Measurements from ENCODE around the gene ATG13. TPM values are rescaled to one million over a fixed set of nuclear protein-coding genes. Genes with fewer than 3 reads are reported as not detected.
A peak's percentile ranks its signal among the peaks of the same experiment; 100 is the strongest.
"Not testable (repeated sequence)": the region's sequence is repeated elsewhere in the genome, so short reads cannot be mapped to it uniquely, and the experiment has no call there.

The ATG13 gene
- total RNA-seq, 1 donor: 49.7 TPM

GRCh38 chr11:46698597-46698996 lies 81.2 kb downstream of the ATG13 start:
- no peak overlapping the region for H3K4me3 ChIP-seq (ENCODE audit: low read depth, low read length)
- no peak for DNase-seq (ENCODE audit: low read depth)
- TF ChIP-seq CTCF (IDR thresholded peaks at IDR 0.05; ENCODE audit: insufficient read depth, low read depth, low read length): no peak

- H3K4me3 ChIP-seq (ENCODE audit: low read depth, low read length): peak within 1 kb of the TSS; percentile 99
- DNase-seq (ENCODE audit: low read depth): peak; percentile 99
- no peak for TF ChIP-seq CTCF (IDR thresholded peaks at IDR 0.05; ENCODE audit: insufficient read depth, low read depth, low read length)
These were observed 83.1 kb downstream of the ATG13 start, which contains the start of the genes ARHGAP1 and ZNF408 for GRCh38 chr11:46700241-46701077. Gene ARHGAP1 (minus strand): TSS chr11:46700619. CDS start chr11:46696107, 4,512 bp downstream. Gene ZNF408 (plus strand): TSS chr11:46701031. CDS start chr11:46701048, 17 bp downstream.

GRCh38 chr11:46701078-46701654 lies 83.8 kb downstream of the ATG13 start:
- no peak for DNase-seq (ENCODE audit: low read depth)
- H3K4me3 ChIP-seq (ENCODE audit: low read depth, low read length): peak overlapping the region; percentile 99
- no peak for TF ChIP-seq CTCF (IDR thresholded peaks at IDR 0.05; ENCODE audit: insufficient read depth, low read depth, low read length)

GRCh38 chr11:46705070-46705688 lies 87.8 kb downstream of the ATG13 start:
- no peak for TF ChIP-seq CTCF (IDR thresholded peaks at IDR 0.05; ENCODE audit: insufficient read depth, low read depth, low read length)
- no peak for DNase-seq (ENCODE audit: low read depth)
- no peak overlapping the region for H3K4me3 ChIP-seq (ENCODE audit: low read depth, low read length)

GRCh38 chr11:46706886-46707285 lies 89.5 kb downstream of the ATG13 start:
- no peak for TF ChIP-seq CTCF (IDR thresholded peaks at IDR 0.05; ENCODE audit: insufficient read depth, low read depth, low read length)
- H3K4me3 ChIP-seq (ENCODE audit: low read depth, low read length): no peak overlapping the region
- no peak for DNase-seq (ENCODE audit: low read depth)

- not testable (repeated sequence) for H3K4me3 ChIP-seq (ENCODE audit: low read depth, low read length); DNase-seq (ENCODE audit: low read depth)
These were observed 92.0 kb downstream of the ATG13 start for GRCh38 chr11:46709351-46709750.

- peak; percentile 94 for DNase-seq (ENCODE audit: low read depth)
- no peak for TF ChIP-seq CTCF (IDR thresholded peaks at IDR 0.05; ENCODE audit: insufficient read depth, low read depth, low read length)
- H3K4me3 ChIP-seq (ENCODE audit: low read depth, low read length): no peak overlapping the region
These were observed 93.5 kb downstream of the ATG13 start for GRCh38 chr11:46710821-46711269.

Data from fibroblast of villous mesenchyme (primary cell).